Ishikawa (cell line): ENCODE data around the gene MMP15.

Source experiments
- CEBPB ChIP-seq: IDR thresholded peaks from 2 replicates; pipeline ENCODE4 v1.6.1; 2012
- EP300 ChIP-seq: IDR thresholded peaks from 2 replicates; pipeline ENCODE4 v1.6.1; 2012; ENCODE audit warnings: borderline replicate concordance
- FOXM1 ChIP-seq: IDR thresholded peaks from 2 replicates; pipeline ENCODE4 v1.6.1; 2012; ENCODE audit warnings: low read depth, borderline replicate concordance
- NFIC ChIP-seq: IDR thresholded peaks from 2 replicates; pipeline ENCODE4 v1.6.1; 2012
- RAD21 ChIP-seq: IDR thresholded peaks from 2 replicates; pipeline ENCODE4 v1.6.1; 2012; ENCODE audit warnings: low read depth
- TAF1 ChIP-seq: IDR thresholded peaks from 2 replicates; pipeline ENCODE4 v1.6.1; 2012; ENCODE audit warnings: low read depth, mild to moderate bottlenecking
- TF ChIP-seq, protein P1 (sequence below): IDR thresholded peaks from 2 replicates; pipeline ENCODE4 v1.6.1; 2012; ENCODE audit warnings: low read depth, mild to moderate bottlenecking
- TF ChIP-seq, protein P2 (sequence below): IDR thresholded peaks from 2 replicates; pipeline ENCODE4 v1.6.1; 2012
- TF ChIP-seq, protein P3 (sequence below): IDR thresholded peaks from 2 replicates; pipeline ENCODE4 v1.6.1; 2012

DNA sequence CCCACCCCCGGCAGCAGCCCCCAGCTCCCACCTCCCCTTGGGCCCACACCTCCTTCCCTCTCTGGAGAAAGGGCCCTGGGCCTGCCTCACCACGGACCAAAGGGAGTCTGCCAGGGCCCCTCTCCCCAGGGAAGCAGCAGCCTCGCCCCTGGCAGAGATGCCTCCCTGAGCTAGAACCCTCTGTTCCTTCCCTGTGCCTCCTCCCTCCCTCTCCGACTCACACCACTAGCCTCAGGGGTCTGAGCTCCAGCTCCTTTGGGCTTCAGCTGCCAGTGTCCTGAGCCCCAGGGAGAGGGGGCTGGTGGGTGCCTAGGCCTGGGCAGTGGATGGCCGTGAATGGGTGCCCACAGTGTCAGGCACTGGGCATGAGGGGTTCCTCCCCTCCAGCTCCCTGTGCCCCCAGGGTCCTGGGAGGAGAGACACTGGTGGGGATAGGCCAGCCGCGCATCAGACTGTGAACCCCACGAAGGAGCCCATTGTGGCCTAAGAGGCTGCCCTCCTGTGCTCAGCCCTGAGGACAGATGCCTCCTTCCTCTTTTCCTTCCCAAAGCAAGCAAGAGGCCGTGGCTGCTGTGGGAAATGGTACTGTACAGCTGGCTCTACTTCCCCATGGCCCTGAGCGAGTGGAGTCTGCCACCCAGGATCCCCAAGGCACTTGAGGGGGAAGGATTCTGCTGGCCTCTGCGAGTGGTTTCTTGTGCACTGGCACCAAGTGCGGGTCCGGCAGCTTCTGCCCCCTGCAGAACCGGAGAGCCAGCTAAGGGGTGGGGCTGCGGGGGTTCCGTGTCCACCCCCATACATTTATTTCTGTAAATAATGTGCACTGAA, 20.7 kb downstream of the MMP15 start:
- TF ChIP-seq, protein P1, sequence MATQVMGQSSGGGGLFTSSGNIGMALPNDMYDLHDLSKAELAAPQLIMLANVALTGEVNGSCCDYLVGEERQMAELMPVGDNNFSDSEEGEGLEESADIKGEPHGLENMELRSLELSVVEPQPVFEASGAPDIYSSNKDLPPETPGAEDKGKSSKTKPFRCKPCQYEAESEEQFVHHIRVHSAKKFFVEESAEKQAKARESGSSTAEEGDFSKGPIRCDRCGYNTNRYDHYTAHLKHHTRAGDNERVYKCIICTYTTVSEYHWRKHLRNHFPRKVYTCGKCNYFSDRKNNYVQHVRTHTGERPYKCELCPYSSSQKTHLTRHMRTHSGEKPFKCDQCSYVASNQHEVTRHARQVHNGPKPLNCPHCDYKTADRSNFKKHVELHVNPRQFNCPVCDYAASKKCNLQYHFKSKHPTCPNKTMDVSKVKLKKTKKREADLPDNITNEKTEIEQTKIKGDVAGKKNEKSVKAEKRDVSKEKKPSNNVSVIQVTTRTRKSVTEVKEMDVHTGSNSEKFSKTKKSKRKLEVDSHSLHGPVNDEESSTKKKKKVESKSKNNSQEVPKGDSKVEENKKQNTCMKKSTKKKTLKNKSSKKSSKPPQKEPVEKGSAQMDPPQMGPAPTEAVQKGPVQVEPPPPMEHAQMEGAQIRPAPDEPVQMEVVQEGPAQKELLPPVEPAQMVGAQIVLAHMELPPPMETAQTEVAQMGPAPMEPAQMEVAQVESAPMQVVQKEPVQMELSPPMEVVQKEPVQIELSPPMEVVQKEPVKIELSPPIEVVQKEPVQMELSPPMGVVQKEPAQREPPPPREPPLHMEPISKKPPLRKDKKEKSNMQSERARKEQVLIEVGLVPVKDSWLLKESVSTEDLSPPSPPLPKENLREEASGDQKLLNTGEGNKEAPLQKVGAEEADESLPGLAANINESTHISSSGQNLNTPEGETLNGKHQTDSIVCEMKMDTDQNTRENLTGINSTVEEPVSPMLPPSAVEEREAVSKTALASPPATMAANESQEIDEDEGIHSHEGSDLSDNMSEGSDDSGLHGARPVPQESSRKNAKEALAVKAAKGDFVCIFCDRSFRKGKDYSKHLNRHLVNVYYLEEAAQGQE, result no peak
- TF ChIP-seq FOXM1 (no peak), TAF1 (no peak), RAD21 (no peak), NFIC (no peak), CEBPB (no peak), EP300 (no peak)
- TF ChIP-seq, protein P2, sequence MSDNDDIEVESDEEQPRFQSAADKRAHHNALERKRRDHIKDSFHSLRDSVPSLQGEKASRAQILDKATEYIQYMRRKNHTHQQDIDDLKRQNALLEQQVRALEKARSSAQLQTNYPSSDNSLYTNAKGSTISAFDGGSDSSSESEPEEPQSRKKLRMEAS, result no peak
- TF ChIP-seq, protein P3, sequence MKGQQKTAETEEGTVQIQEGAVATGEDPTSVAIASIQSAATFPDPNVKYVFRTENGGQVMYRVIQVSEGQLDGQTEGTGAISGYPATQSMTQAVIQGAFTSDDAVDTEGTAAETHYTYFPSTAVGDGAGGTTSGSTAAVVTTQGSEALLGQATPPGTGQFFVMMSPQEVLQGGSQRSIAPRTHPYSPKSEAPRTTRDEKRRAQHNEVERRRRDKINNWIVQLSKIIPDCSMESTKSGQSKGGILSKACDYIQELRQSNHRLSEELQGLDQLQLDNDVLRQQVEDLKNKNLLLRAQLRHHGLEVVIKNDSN, result no peak
